ENCODE results near the gene NKG7. TPM values are rescaled to one million over a fixed set of nuclear protein-coding genes. Genes with fewer than 3 reads are reported as not detected.
A peak's percentile ranks its signal among the peaks of the same experiment; 100 is the strongest.

Gene NKG7
- total RNA-seq, 1 donor from 2014 or later, result not detected

DNA sequence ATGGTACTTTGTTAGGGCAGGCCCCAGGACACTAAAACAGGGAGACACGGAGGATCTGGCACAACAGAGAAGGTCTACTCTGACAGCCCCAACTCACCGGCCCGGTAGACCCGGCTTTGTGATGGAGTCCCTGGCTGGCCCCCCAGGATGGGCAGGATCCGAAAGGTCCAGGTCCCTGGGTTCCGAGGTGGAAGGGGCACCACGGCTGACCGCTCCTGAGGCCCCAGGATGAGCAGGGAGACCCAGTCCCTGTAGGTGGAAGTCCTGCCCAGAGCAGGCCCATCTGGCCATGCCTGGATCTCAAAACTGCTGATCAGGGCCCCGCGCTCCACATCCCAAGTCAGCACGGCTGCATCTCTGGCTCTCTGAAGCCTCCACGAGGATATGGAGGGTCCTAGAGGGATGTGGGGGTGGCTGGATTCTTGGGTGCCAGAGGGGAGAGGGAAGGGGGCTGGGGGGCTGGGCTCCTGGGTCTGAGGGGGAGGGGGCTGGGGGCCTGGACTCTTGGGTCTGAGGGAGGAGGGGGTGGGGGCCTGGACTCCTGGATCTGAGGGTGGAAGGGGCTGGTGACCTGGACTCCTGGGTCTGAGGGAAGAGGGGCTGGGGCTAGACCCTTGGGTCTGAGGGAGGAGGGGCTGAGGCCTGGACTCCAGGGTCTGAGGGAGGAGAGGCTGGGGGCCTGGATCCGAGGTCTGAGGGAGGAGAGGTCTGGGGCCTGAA lies 35.2 kb downstream of the NKG7 start:
- H3K27ac Mint-ChIP-seq (ENCODE audit: unreplicated experiment), result no peak overlapping the region
- H3K9me3 Mint-ChIP-seq (ENCODE audit: unreplicated experiment), result no peaks in the 10 kb centered on the region
- H3K4me3 Mint-ChIP-seq (ENCODE audit: unreplicated experiment), result no peak overlapping the region
- H3K36me3 Mint-ChIP-seq (ENCODE audit: low read depth, unreplicated experiment), result peaks cover 12% of the 10 kb centered on the region
- peaks cover 20% of the 10 kb centered on the region for H3K4me1 Mint-ChIP-seq (ENCODE audit: unreplicated experiment)
- TF ChIP-seq CTCF (IDR thresholded peaks at IDR 0.05; ENCODE audit: unreplicated experiment), result no peak
- peaks cover 13% of the 10 kb centered on the region for H3K27me3 Mint-ChIP-seq (ENCODE audit: unreplicated experiment)
- DNase-seq (ENCODE audit: low spot score), result no peak

GRCh38 chr19:51333836-51334460 lies 38.5 kb downstream of the NKG7 start:
- H3K4me1 Mint-ChIP-seq (ENCODE audit: unreplicated experiment), result peaks cover 11% of the 10 kb centered on the region
- H3K9me3 Mint-ChIP-seq (ENCODE audit: unreplicated experiment), result peaks cover 9% of the 10 kb centered on the region
- DNase-seq (ENCODE audit: low spot score), result no peak
- no peak for TF ChIP-seq CTCF (IDR thresholded peaks at IDR 0.05; ENCODE audit: unreplicated experiment)
- H3K4me3 Mint-ChIP-seq (ENCODE audit: unreplicated experiment), result no peak overlapping the region
- no peak overlapping the region for H3K27ac Mint-ChIP-seq (ENCODE audit: unreplicated experiment)
- peaks cover 11% of the 10 kb centered on the region for H3K27me3 Mint-ChIP-seq (ENCODE audit: unreplicated experiment)
- peaks cover 30% of the 10 kb centered on the region for H3K36me3 Mint-ChIP-seq (ENCODE audit: low read depth, unreplicated experiment)

DNA sequence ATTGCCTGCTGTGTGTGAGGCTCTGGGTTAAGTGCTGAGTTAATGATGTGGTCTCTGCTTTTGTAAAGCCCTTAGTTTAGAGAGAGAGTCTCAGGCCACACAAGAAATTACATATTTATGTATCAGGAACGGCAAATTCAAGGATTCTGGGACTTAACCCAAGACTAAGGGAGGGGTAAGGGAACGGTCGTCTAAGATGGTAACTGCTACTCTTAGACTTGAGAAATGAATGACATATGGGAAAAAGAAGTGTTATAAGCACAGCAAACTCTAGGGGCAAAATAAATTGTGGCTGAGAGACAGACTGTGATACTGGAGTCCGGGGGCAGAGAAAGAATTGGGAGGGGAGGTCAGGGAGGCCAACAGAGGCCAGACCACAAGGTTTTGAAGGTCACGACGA lies 40.7 kb downstream of the NKG7 start:
- DNase-seq (ENCODE audit: low spot score), result no peak
- no peak for TF ChIP-seq CTCF (IDR thresholded peaks at IDR 0.05; ENCODE audit: unreplicated experiment)
- peaks cover 9% of the 10 kb centered on the region for H3K9me3 Mint-ChIP-seq (ENCODE audit: unreplicated experiment)
- peaks cover 8% of the 10 kb centered on the region for H3K4me1 Mint-ChIP-seq (ENCODE audit: unreplicated experiment)
- H3K36me3 Mint-ChIP-seq (ENCODE audit: low read depth, unreplicated experiment), result peaks cover 33% of the 10 kb centered on the region
- H3K27ac Mint-ChIP-seq (ENCODE audit: unreplicated experiment), result no peak overlapping the region
- H3K27me3 Mint-ChIP-seq (ENCODE audit: unreplicated experiment), result peaks cover 11% of the 10 kb centered on the region
- H3K4me3 Mint-ChIP-seq (ENCODE audit: unreplicated experiment), result peak overlapping the region; percentile 66

GRCh38 chr19:51331193-51331592 lies 41.3 kb downstream of the NKG7 start:
- Mint-ChIP-seq H3K9me3 (ENCODE audit: unreplicated experiment) (peaks cover 9% of the 10 kb centered on the region), H3K4me1 (ENCODE audit: unreplicated experiment) (peaks cover 8% of the 10 kb centered on the region), H3K4me3 (ENCODE audit: unreplicated experiment) (no peak overlapping the region), H3K36me3 (ENCODE audit: low read depth, unreplicated experiment) (peaks cover 34% of the 10 kb centered on the region), H3K27ac (ENCODE audit: unreplicated experiment) (no peak overlapping the region), H3K27me3 (ENCODE audit: unreplicated experiment) (peaks cover 10% of the 10 kb centered on the region)
- DNase-seq (ENCODE audit: low spot score), result no peak
- TF ChIP-seq CTCF (IDR thresholded peaks at IDR 0.05; ENCODE audit: unreplicated experiment), result no peak

GRCh38 chr19:51330366-51330765 lies 42.1 kb downstream of the NKG7 start:
- peaks cover 9% of the 10 kb centered on the region for H3K9me3 Mint-ChIP-seq (ENCODE audit: unreplicated experiment)
- H3K27me3 Mint-ChIP-seq (ENCODE audit: unreplicated experiment), result peaks cover 16% of the 10 kb centered on the region
- TF ChIP-seq CTCF (IDR thresholded peaks at IDR 0.05; ENCODE audit: unreplicated experiment), result no peak
- peaks cover 8% of the 10 kb centered on the region for H3K4me1 Mint-ChIP-seq (ENCODE audit: unreplicated experiment)
- DNase-seq (ENCODE audit: low spot score), result no peak
- no peak overlapping the region for H3K27ac Mint-ChIP-seq (ENCODE audit: unreplicated experiment)
- peak overlapping the region; percentile 80 for H3K4me3 Mint-ChIP-seq (ENCODE audit: unreplicated experiment)
- peaks cover 42% of the 10 kb centered on the region for H3K36me3 Mint-ChIP-seq (ENCODE audit: low read depth, unreplicated experiment)
